CD4-positive, alpha-beta T cell (primary cell): ENCODE data around the gene EEPD1. TPM values are rescaled to one million over a fixed set of nuclear protein-coding genes. Genes with fewer than 3 reads are reported as not detected.

Experiments used
- ATAC-seq: fragments of 200-7000 bp; cut with Tn5 transposase; one replicate; pipeline ENCODE4 v1.10.0; 2022; ENCODE audit warnings: mild to moderate bottlenecking; ENCODE audit not compliant: poor library complexity
- CTCF ChIA-PET: fragments of 350-600 bp; sonication (Branson Sonifier 250); formaldehyde crosslinking; loops from one replicate; lab custom pipeline; 2021; ENCODE audit warnings: antibody characterized with exemption, inconsistent platforms; lab: Charles Lee
- POLR2A ChIA-PET: fragments of 350-600 bp; sonication (Branson Sonifier 250); formaldehyde crosslinking; loops from one replicate; lab custom pipeline; 2021; ENCODE audit warnings: antibody characterized with exemption, inconsistent platforms; lab: Charles Lee
- DNase-seq, 14 experiments: peaks; one replicate each; pipeline ENCODE4 v3.0.0-alpha.2; 2013 to 2020; ENCODE audit warnings: mixed read lengths in 2 of 14
- H3K27ac ChIP-seq, 2 donors: one replicate each; pipeline versions ENCODE4 v1.5.1 to v1.7.0; 2013; ENCODE audit warnings: low read length in 2 of 2, low read depth in 1 of 2, mild to moderate bottlenecking in 1 of 2
- H3K27me3 ChIP-seq, 2 experiments: 1 replicate in 1 of 2; 2 replicates in 1 of 2; pipeline versions ENCODE4 v1.6.1 to v1.7.0; 2013; ENCODE audit warnings: low read length in 2 of 2, control low read depth in 1 of 2, mild to moderate bottlenecking in 1 of 2, moderate library complexity in 1 of 2; ENCODE audit not compliant: insufficient read depth in 2 of 2, control insufficient read depth in 1 of 2
- H3K36me3 ChIP-seq: one replicate; pipeline ENCODE4 v1.6.1; 2013; ENCODE audit warnings: low read length, control low read depth; ENCODE audit not compliant: insufficient read depth
- H3K4me1 ChIP-seq: one replicate; pipeline ENCODE4 v1.6.1; 2013; ENCODE audit warnings: low read length, control low read depth; ENCODE audit not compliant: insufficient read depth
- H3K4me3 ChIP-seq: one replicate; pipeline ENCODE4 v1.5.1; 2013; ENCODE audit warnings: mild to moderate bottlenecking, low read length, moderate library complexity
- H3K9me3 ChIP-seq, 2 experiments: 1 replicate in 1 of 2; 2 replicates in 1 of 2; pipeline versions ENCODE4 v1.6.1 to v1.7.0; 2013; ENCODE audit warnings: low read length in 2 of 2, mild to moderate bottlenecking in 2 of 2, control low read depth in 1 of 2, moderate library complexity in 1 of 2; ENCODE audit not compliant: control insufficient read depth in 1 of 2, insufficient read depth in 1 of 2
- H3K27ac Mint-ChIP-seq: one replicate; pipeline ENCODE4 v1.8.0; 2020; ENCODE audit warnings: mixed read lengths
- H3K27me3 Mint-ChIP-seq: one replicate; pipeline ENCODE4 v1.8.0; 2021; ENCODE audit warnings: mixed read lengths
- H3K36me3 Mint-ChIP-seq: one replicate; pipeline ENCODE4 v1.8.0; 2021; ENCODE audit warnings: low read depth, mixed read lengths
- H3K4me1 Mint-ChIP-seq: one replicate; pipeline ENCODE4 v1.8.0; 2021; ENCODE audit warnings: low read depth, mixed read lengths
- H3K4me3 Mint-ChIP-seq: one replicate; pipeline ENCODE4 v1.8.0; 2020; ENCODE audit warnings: mild to moderate bottlenecking, mixed read lengths
- H3K9me3 Mint-ChIP-seq: one replicate; pipeline ENCODE4 v1.8.0; 2020; ENCODE audit warnings: mixed read lengths
- intact Hi-C, 2 experiments: fragments of 100-400 bp; cut with DNase I in 1 of 2; cut with micrococcal nuclease in 1 of 2; formaldehyde crosslinking; loops; one replicate each; pipeline versions ENCODE4 v1.15.1 to v1.9.0; 2023 to 2025; cut with DNase I, micrococcal nuclease
- total RNA-seq, 174 experiments: library from RNA in 2 of 174; stranded (reverse) in 2 of 174; gene quantifications; one replicate each; pipeline ENCODE4 v1.2.3 and lab custom pipeline; 2021 to 2026
- TF ChIP-seq, protein P1 (sequence below): fragments of 200-600 bp; IDR thresholded peaks from one replicate; pipeline ENCODE4 v1.8.0; 2022; ENCODE audit warnings: antibody characterized with exemption, mild to moderate bottlenecking

EEPD1 gene
- total RNA-seq, 2 experiments from 2014 or later: 4.4 to 4.6 TPM

DNA sequence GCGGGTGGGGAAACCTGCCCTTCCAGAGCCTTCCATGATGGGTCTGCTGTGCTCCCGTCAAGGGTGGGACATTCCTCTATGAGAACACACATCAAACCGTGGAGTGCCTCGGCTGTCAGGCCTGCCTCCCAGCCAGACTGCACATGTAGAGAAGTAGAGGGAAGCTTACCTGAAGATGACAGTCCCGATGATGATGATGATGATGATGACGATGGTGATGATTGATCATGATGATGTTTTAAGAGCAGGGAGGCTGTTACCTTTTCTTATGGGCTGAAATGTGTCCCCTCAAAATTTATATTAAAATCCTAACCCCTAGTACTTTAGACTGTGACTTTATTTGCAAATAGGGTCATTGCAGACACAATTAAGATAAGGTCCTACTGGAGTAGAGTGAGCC is 160.6 kb downstream of the EEPD1 start:
- Histone ChIP-seq H3K9me3 (no peaks in the 10 kb centered on the region), H3K27me3 (no peaks in the 10 kb centered on the region), H3K27ac (no peak overlapping the region), H3K4me1 (no peaks in the 10 kb centered on the region), H3K36me3 (no peaks in the 10 kb centered on the region), H3K4me3 (no peak overlapping the region)
- Mint-ChIP-seq H3K27ac (no peak overlapping the region), H3K4me3 (no peak overlapping the region), H3K36me3 (no peaks in the 10 kb centered on the region), H3K4me1 (peaks cover 7% of the 10 kb centered on the region), H3K27me3 (no peaks in the 10 kb centered on the region), H3K9me3 (no peaks in the 10 kb centered on the region)
- no peak for ATAC-seq
- TF ChIP-seq, protein P1, sequence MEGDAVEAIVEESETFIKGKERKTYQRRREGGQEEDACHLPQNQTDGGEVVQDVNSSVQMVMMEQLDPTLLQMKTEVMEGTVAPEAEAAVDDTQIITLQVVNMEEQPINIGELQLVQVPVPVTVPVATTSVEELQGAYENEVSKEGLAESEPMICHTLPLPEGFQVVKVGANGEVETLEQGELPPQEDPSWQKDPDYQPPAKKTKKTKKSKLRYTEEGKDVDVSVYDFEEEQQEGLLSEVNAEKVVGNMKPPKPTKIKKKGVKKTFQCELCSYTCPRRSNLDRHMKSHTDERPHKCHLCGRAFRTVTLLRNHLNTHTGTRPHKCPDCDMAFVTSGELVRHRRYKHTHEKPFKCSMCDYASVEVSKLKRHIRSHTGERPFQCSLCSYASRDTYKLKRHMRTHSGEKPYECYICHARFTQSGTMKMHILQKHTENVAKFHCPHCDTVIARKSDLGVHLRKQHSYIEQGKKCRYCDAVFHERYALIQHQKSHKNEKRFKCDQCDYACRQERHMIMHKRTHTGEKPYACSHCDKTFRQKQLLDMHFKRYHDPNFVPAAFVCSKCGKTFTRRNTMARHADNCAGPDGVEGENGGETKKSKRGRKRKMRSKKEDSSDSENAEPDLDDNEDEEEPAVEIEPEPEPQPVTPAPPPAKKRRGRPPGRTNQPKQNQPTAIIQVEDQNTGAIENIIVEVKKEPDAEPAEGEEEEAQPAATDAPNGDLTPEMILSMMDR: no peak
- no peak for DNase-seq
- POLR2A ChIA-PET: no interaction called here
- CTCF ChIA-PET: no interaction called here
- intact Hi-C loops: loop anchor here in 1 of 2 experiments (10.0 kb wide), 1 partner anchor 871 kb away; no protein-coding TSS in a partner anchor

DNA sequence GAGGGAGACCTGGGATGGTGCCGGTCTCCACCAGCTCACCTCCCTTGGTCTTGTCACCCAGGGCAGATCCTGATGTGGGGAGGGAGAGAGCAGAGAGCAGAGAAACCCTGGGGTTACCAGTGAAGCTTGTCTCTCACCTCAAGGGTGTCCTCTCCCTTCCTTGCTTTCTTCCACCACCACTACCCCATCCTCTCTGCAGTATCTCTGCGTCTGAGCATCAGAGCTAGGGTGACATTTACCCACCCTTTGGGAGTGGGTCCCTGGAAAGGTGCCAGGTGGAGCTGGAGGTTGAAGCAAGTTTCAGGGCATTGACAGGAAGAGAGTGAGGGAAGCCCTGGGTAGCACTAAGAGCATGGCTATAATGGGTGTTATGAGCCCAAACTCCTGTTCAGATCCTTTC is 161.4 kb downstream of the EEPD1 start:
- Histone ChIP-seq H3K27ac (no peak overlapping the region), H3K27me3 (no peaks in the 10 kb centered on the region), H3K4me3 (no peak overlapping the region), H3K9me3 (no peaks in the 10 kb centered on the region), H3K36me3 (no peaks in the 10 kb centered on the region), H3K4me1 (no peaks in the 10 kb centered on the region)
- ChIA-PET CTCF (no interaction called here), POLR2A (no interaction called here)
- Mint-ChIP-seq H3K4me1 (peaks cover 7% of the 10 kb centered on the region), H3K27ac (no peak overlapping the region), H3K4me3 (no peak overlapping the region), H3K27me3 (no peaks in the 10 kb centered on the region), H3K9me3 (no peaks in the 10 kb centered on the region), H3K36me3 (no peaks in the 10 kb centered on the region)
- no peak for ATAC-seq
- TF ChIP-seq, protein P1: no peak
- no peak for DNase-seq
- intact Hi-C loops: loop anchor here in 1 of 2 experiments (10.0 kb wide), 1 partner anchor 870 kb away; no protein-coding TSS in a partner anchor

DNA sequence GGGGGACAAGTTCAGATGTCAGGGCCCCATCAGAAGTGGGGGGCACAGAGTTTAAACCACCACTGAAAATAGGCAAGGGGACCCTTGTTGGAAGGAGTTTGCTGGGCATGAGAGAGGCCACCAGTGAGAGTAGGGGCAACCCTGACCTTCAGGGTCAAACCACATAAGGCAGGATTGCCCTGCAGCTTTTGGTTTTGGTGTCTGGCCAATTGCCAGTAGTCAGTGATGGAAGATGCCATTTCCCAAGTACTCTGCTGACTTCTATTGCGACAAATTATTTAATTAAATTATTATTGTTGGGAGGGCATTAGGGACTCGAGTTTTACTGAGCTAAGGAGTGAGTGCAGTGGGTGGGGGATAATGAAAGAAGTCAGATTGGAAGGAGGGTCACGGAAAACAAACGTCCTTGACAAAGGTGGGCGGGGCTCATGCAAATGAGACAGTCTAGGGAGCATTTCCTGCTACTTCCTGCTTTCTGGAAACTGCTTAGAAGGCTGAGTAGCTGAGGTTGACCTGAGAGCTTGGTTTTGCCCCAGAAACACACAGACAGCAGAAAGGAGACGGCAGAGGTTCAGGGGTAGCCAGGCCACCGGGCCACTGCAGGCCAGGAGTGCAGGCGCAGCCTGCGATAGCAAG is 162.4 kb downstream of the EEPD1 start:
- no peaks in the 10 kb centered on the region for H3K36me3 ChIP-seq
- intact Hi-C loops: loop anchor here in 1 of 2 experiments (10.0 kb wide), 1 partner anchor 869 kb away; no protein-coding TSS in a partner anchor
- H3K9me3 ChIP-seq: no peaks in the 10 kb centered on the region
- no peaks in the 10 kb centered on the region for H3K4me1 ChIP-seq
- peaks cover 7% of the 10 kb centered on the region for H3K4me1 Mint-ChIP-seq
- no peak overlapping the region for H3K4me3 ChIP-seq
- H3K27me3 ChIP-seq: no peaks in the 10 kb centered on the region
- no peaks in the 10 kb centered on the region for H3K9me3 Mint-ChIP-seq
- no peaks in the 10 kb centered on the region for H3K27me3 Mint-ChIP-seq
- DNase-seq (no peak), ATAC-seq (no peak)
- no peak overlapping the region for H3K27ac ChIP-seq
- H3K36me3 Mint-ChIP-seq: no peaks in the 10 kb centered on the region
- no peak overlapping the region for H3K4me3 Mint-ChIP-seq
- CTCF ChIA-PET: no interaction called here
- H3K27ac Mint-ChIP-seq: no peak overlapping the region
- POLR2A ChIA-PET: no interaction called here
- TF ChIP-seq, protein P1: no peak
